ENCODE data around the gene YWHAH. TPM values are rescaled to one million over a fixed set of nuclear protein-coding genes. Genes with fewer than 3 reads are reported as not detected.
A peak's percentile ranks its signal among the peaks of the same experiment; 100 is the strongest.

The YWHAH gene
- polyA plus RNA-seq, 4 donors, result 98.9 to 137 (median 113) TPM

DNA sequence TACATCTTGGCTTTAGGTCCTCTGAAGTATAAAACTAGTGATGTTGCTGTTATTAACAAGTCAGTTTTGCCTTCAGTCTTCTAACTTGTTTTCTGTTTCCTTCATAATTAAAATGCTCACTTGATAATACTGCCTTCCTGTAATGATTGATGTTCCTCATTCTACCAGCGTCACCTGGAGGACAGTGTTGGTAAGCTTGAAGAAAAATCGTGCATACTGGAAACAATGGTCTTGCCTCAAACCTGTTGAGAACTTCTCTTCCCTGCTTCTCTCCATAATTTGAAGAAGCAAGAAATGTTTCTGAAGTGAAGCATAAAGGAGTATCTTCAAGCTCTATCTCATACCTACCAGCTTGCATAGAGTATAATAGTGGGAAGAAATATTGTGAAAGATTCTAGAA, 3.0 kb downstream of the YWHAH start:
- DNase-seq (ENCODE audit: low read depth in 4 of 4, low spot score in 2 of 4), result no peak

DNA sequence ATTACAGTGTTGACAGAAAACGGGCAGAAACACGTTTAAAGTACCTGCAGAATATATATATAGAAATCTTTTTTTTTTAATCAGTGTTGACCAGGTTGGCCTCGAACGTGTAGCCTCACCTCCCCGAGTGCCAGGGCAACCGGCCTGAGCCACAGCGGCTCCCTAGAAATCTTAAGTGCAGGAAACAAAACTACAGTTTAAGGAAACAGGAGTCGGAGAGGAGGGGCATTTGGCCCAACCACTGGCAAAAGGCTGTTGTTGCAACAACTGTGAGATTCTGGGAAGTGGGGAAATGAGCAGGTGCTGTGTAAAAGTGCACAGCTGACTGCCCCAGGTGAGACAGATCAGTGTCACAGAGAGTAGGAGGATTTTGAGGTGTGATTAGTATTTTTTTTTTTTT, 3.7 kb downstream of the YWHAH start:
- no peak for DNase-seq (ENCODE audit: low read depth in 4 of 4, low spot score in 2 of 4)

DNA sequence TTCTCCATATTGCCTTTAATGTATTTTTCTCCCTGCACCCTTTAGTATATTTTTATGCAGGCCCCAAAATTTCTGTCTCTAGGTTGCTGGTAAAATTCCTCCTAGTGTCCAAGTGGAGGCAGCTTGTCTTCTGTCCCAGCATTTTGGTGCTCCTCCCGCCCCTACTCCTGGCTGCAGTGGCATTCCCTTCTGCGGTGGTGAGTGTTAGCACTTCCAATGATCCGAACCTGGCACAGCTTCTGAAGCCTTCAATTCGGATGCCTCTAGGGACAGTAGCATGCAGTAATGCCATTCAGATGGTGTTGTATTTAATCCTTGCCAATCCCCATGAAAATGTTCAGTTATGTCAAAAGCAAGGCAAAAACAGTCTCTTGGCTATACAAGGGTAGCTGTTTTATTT, 5.9 kb downstream of the YWHAH start:
- DNase-seq (ENCODE audit: low read depth in 4 of 4, low spot score in 2 of 4), result no peak

DNA sequence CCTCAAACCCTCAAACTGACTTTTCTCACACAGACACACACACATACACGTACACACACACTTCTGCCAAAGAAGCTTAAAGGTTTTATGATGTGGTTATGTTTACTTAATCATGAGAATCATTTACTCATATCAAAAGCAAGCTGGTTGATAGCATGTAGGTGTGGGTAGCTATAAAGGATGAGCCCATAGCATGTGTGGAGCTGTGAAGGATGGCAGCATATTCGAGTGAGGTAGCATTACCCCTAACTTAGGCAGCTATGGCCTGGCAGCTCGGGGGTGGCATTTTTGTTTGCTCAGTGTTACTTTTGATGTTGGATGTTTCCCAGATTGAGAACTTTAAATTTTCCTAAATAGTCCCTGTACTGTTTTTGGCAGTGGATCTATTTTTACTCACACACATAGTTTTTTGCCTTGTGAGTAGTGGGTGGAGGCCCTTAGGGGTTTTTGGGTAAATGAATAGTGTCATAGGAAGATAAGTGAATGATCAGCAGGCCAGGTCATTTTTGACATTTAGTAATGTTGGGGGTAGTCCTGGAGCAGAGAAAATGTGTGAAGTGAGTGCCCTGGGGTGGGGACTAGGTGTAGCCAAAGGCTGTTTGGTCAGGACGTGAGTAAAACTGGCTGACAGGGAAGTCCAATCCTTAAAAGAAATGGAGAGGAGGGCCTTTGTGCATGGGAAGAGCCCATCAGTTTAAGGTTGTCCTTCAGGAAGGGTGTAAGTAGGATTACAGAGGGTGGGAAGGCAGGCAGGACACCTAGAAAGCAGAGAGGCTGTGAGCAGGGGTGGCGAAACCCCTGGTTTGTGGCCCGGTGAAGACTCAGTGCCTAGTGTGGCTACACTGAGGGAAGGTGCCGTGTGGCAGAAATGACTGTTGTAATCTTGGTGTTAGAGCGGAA, 7.1 kb downstream of the YWHAH start:
- no peak for DNase-seq (ENCODE audit: low read depth in 4 of 4, low spot score in 2 of 4)

- DNase-seq (ENCODE audit: low read depth in 4 of 4, low spot score in 2 of 4), result no peak
Measured at GRCh38 chr22:31952094-31952401, 7.7 kb downstream of the YWHAH start.

GRCh38 chr22:31952472-31952871, 8.1 kb downstream of the YWHAH start:
- no peak for DNase-seq (ENCODE audit: low read depth in 4 of 4, low spot score in 2 of 4)

DNA sequence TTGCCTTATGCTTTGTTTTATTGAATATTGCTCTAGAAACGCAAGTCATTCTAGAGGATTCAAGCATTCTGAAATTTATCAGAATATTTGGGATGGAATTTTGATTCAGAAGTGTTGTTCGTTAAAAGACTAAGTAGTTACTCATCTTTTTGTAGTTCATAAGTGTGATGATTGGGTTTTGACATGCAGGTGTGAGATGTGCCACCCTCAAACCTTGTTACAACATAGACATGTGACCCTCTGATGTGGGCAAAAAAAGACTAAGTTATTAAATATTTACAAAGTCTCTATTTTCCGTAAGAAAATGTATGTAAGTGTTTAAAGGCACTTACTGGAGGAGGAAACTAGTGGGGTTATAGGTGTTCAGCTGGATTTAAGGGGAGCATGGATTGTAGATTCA, 8.9 kb downstream of the YWHAH start:
- no peak for DNase-seq (ENCODE audit: low read depth in 4 of 4, low spot score in 2 of 4)

DNA sequence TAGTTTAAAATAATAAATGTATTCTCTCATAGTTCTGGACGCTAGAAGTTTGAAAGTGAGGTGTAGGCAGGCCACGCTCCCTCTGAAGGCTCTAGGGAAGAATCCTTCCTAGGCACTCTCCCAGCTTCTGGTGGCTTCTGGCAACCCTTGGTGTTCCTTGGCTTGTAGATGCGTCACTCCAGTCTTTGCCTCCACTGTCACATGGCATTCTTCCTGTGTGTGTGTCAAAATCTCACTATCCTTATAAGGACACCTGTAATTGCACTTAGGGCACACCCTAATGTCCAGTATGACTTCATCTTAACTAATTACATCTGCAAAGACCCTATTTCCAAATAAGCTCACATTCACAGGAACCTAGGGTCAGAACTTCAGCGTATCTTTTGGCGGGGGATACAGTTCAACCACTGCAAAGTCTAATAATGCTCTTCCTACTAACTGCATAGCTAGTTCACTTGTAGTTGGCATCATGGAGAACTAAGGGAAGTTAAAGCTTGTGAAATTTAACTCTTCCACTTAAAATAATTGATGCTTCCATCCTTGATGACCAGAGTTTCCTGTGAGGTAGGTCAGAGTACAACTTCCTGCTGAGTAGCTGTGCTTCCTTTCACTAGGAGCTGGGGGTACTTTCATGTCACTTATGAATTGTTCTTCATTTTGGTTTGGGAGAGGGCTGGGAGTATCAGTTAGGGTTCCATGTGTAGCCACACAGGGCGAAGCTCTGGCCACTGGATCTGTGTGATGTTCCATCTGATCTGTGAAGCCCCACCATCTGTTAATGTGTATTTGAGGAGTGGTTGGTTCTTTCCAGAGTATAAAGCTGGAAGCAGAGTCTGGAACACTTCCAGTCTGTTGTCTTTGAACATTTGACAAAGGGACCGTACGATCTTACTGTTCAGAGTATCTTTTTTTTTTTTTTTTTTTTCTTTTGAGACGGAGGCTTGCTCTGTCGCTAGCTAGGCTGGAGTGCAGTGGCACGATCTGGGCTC, 10.5 kb downstream of the YWHAH start:
- DNase-seq (ENCODE audit: low read depth in 4 of 4, low spot score in 2 of 4), result no peak

- DNase-seq (ENCODE audit: low read depth in 4 of 4, low spot score in 2 of 4), result no peak
Measured at GRCh38 chr22:31956360-31956759, 12.0 kb downstream of the YWHAH start.

DNA sequence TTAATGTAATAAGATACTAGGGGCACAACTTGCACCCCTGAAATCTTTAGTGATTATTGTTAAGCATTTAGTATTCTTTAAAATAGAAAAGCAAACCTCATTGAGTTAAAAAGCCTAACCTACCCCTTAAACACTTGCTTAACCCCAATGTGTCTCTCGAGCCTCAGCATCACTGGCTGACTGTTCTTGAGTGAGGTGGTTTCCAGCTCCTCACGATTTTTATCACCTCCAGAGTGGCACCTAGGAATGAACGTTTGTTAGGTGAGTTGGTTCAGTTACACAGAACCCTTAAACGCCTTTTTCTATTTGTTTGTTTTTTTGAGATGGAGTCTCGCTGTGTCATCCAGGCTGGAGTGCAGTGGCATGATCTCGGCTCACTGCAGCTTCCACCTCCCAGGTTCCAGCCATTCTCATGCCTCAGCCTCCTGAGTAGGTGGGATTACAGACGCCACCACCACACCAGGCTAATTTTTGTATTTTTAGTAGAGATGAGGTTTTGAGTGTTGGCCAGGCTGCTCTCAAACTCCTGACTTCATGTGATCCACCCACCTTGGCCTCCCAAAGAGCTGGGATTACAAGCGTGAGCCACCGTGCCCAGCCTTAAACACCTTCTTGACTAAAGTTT, 13.7 kb downstream of the YWHAH start:
- DNase-seq (ENCODE audit: low read depth in 4 of 4, low spot score in 2 of 4), result no peak

DNA sequence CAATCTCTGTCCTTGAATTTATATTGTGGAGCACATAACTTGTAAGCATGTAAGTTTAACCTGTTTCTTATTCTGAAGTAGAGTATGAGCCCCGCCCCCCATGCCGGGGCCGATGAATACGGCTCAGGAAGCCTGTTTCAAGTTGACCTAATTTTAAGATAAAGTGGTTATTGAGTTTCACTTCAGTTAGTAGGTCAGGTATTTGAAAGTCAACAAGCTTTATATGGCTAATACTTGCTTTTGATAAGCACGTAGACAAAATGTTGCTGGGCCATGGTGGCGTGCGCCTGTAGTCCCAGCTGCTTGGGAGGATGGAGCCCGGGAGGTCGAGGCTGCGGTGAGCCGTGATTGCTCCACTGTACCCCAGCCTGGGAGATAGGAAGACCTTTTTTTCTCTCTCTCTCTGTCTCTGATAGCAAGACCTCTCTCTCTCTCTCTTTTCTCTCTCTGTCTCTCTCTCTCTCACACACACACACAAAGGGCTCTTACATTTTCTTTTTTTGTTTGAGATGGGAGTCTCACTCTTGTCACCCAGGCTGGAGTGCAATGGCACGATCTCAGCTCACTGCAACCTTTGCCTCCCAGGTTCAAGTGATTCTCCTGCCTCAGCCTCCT, 14.4 kb downstream of the YWHAH start:
- no peak for DNase-seq (ENCODE audit: low read depth in 4 of 4, low spot score in 2 of 4)

- no peak for DNase-seq (ENCODE audit: low read depth in 4 of 4, low spot score in 2 of 4)
Measured at GRCh38 chr22:31960767-31961166, 16.4 kb downstream of the YWHAH start.

- no peak for DNase-seq (ENCODE audit: low read depth in 4 of 4, low spot score in 2 of 4)
Measured at GRCh38 chr22:31962387-31963125, 18.2 kb downstream of the YWHAH start.

- no peak for DNase-seq (ENCODE audit: low read depth in 4 of 4, low spot score in 2 of 4)
Measured at GRCh38 chr22:31968022-31968421, 23.7 kb downstream of the YWHAH start.

DNA sequence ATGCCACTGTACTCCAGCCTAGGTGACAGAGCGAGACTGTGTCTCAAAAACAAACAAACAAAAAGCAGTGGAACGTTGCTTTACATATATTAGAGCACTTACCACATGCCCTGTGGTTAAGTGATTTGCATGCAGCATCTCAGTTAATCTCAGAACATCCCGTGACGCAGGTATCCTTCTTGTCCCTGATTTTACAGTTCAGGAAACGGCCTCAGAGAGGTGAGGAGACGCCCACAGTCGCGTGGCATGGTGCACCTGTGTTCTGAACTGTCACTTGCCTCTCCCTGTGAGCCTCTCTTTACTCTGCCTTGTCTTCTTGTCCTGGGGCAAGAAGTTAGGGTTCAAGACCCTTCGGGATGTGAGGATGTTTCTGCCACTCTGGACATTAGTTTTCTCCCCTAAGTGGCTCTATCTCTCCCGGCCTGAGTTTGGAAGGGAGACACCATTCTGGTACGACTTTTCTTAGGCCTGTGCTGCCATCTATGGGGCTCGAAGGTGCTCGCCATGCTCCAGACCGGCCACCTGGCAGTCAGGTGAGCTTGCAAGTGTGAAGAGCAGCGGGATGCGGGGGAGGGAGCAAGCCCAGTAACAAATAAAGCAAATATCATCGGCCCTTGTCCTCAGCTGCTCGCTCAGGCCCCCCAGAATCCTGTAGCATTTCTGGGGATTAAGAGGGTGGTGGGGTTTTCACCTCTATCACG, 25.6 kb downstream of the YWHAH start:
- DNase-seq (ENCODE audit: low read depth in 4 of 4, low spot score in 2 of 4), result peak; percentile 50 to 70 (median 62)

DNA sequence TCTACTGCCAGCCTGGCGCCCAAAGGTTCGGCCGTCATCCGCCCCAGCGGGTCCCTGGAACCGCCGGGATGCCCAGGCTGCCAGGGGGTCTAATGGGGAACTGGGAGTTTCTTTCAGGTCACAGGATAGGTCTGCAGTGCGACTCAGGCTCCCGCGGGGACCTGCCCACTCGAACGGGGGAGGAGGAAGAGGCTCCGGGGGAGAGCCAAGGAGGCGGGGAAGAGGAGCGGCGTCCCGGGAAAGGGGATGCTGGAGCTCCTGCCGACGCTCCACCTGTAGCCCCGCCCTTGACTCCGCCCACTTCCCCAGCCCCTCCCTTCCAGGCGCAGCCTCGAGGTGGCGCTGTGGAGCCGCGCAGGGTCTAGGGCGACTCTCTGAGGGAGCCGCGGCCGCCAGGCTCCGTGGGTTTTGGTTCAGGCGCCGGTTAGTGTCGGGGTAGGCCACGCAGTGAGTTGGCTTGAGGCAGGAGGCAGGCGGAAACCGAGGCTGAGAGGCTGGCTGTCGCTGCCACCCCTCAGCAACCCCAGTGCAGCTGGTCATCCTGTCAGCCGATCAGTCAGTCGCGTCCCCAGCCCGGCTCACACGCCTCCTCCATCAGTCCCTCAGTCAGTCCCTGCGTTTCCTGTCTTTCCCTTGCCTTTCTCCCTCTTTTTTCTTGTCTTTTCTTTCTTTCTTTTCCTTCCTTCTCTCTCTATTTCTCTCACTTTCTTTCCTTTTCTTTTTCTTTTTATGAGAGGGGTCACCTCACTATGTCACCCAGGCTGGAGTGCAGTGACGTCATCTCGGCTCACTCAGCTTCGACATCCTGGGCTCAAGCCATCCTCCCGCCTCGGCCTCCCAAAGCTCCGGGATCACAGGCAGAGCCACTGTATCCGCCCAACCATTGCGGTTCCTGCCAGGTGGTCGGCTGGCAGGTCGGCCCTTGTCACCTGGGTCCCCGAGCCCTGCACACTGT, 26.4 kb downstream of the YWHAH start:
- DNase-seq (ENCODE audit: low read depth in 4 of 4, low spot score in 2 of 4), result peak; percentile 58 to 74 (median 66)

GRCh38 chr22:31972180-31972579, 27.8 kb downstream of the YWHAH start:
- no peak for DNase-seq (ENCODE audit: low read depth in 4 of 4, low spot score in 2 of 4)

DNA sequence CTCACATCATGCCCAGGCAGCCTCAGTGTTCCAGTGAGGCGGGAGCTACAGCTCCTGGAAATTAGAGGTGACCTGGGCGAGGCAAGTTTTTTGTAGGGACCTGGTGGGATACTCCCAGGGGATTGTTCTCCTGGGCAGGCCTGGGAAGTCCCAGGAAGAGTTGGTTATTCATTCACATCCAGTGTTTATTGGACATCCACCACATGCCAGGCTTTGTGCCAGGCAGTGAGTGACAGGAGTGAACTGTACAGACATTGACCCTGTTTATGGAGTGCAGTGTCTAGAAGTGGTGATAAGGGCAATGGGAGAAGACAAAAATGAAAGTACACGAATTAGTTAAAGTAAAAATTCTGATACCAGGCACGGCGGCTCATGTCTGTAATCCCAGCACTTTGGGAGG, 29.4 kb downstream of the YWHAH start:
- no peak for DNase-seq (ENCODE audit: low read depth in 4 of 4, low spot score in 2 of 4)

All from left renal cortex interstitium (tissue), 4 donors.